Stimulated activated CD4-positive, alpha-beta T cell treated with anti-CD3 and anti-CD28 coated beads, TNF-alpha, amount 100 ng/mL, for 1 hour (primary cell): Measurements from ENCODE around the gene SYK.
"Not testable (repeated sequence)": the region's sequence is repeated elsewhere in the genome, so short reads cannot be mapped to it uniquely, and the experiment has no call there.

Experiments used
- DNase-seq, 3 donors: peaks; one replicate each; pipeline ENCODE4 v3.0.0-alpha.2; 2020; ENCODE audit warnings: low read depth in 3 of 3, low spot score in 1 of 3

Gene SYK

GRCh38 chr9:90795084-90795483 lies 6.5 kb upstream of the SYK start:
- no peak for DNase-seq

- DNase-seq = no peak
Measured at GRCh38 chr9:90795871-90796317, 5.7 kb upstream of the SYK start.

GRCh38 chr9:90799271-90799852 lies 2.3 kb upstream of the SYK start:
- DNase-seq = no peak

GRCh38 chr9:90801973-90802322 lies 329 bp downstream of the SYK start:
- DNase-seq = no peak

- no peak for DNase-seq
Measured at GRCh38 chr9:90802386-90802985, 867 bp downstream of the SYK start.

GRCh38 chr9:90803860-90804593 lies 2.4 kb downstream of the SYK start:
- DNase-seq = no peak

- no peak for DNase-seq
Measured at GRCh38 chr9:90805006-90805996, 3.7 kb downstream of the SYK start.

- no peak for DNase-seq
Measured at GRCh38 chr9:90807006-90807405, 5.4 kb downstream of the SYK start.

GRCh38 chr9:90808398-90808797 lies 6.8 kb downstream of the SYK start:
- no peak for DNase-seq

- DNase-seq = no peak
Measured at GRCh38 chr9:90808890-90809685, 7.5 kb downstream of the SYK start.

- DNase-seq = no peak
Measured at GRCh38 chr9:90810691-90811090, 9.1 kb downstream of the SYK start.

- no peak for DNase-seq
Measured at GRCh38 chr9:90813046-90813445, 11.4 kb downstream of the SYK start.

GRCh38 chr9:90813523-90813922 lies 11.9 kb downstream of the SYK start:
- no peak for DNase-seq

- DNase-seq = no peak
Measured at GRCh38 chr9:90814355-90814754, 12.7 kb downstream of the SYK start.

- no peak for DNase-seq
Measured at GRCh38 chr9:90815183-90815943, 13.7 kb downstream of the SYK start.

- no peak for DNase-seq
Measured at GRCh38 chr9:90815944-90816357, 14.3 kb downstream of the SYK start.

- no peak for DNase-seq
Measured at GRCh38 chr9:90816690-90817089, 15.1 kb downstream of the SYK start.

GRCh38 chr9:90818279-90818678 lies 16.7 kb downstream of the SYK start:
- DNase-seq = no peak

GRCh38 chr9:90820406-90820805 lies 18.8 kb downstream of the SYK start:
- DNase-seq = not testable (repeated sequence)

- DNase-seq = not testable (repeated sequence)
Measured at GRCh38 chr9:90821236-90821635, 19.6 kb downstream of the SYK start.
